Glutamatergic neuron (in vitro differentiated cells): ENCODE measurements around the gene B4GALT2. TPM values are rescaled to one million over a fixed set of nuclear protein-coding genes. Genes with fewer than 3 reads are reported as not detected.

Experiments used
- DNase-seq: peaks from one replicate; pipeline ENCODE4 v3.0.0; 2022
- H3K27ac Mint-ChIP-seq: one replicate; pipeline ENCODE4 v1.8.0; 2020; ENCODE audit warnings: mild to moderate bottlenecking, mixed read lengths, inconsistent platforms; ENCODE audit not compliant: unreplicated experiment
- H3K27me3 Mint-ChIP-seq: one replicate; pipeline ENCODE4 v1.8.0; 2020; ENCODE audit warnings: mild to moderate bottlenecking, moderate library complexity, mixed read lengths, inconsistent platforms; ENCODE audit not compliant: unreplicated experiment
- H3K36me3 Mint-ChIP-seq: one replicate; pipeline ENCODE4 v1.8.0; 2020; ENCODE audit warnings: mild to moderate bottlenecking, mixed read lengths, inconsistent platforms; ENCODE audit not compliant: unreplicated experiment
- H3K4me1 Mint-ChIP-seq: one replicate; pipeline ENCODE4 v1.8.0; 2020; ENCODE audit warnings: mild to moderate bottlenecking, low read depth, mixed read lengths, inconsistent platforms; ENCODE audit not compliant: unreplicated experiment
- H3K4me3 Mint-ChIP-seq: one replicate; pipeline ENCODE4 v1.8.0; 2020; ENCODE audit warnings: mild to moderate bottlenecking, mixed read lengths, inconsistent platforms; ENCODE audit not compliant: unreplicated experiment
- H3K9me3 Mint-ChIP-seq: one replicate; pipeline ENCODE4 v1.8.0; 2020; ENCODE audit warnings: mild to moderate bottlenecking, moderate library complexity, mixed read lengths, inconsistent platforms; ENCODE audit not compliant: unreplicated experiment
- CTCF ChIP-seq: fragments of 200-600 bp; sonication (generic); IDR thresholded peaks from one replicate; pipeline ENCODE4 v1.5.0; 2021; ENCODE audit not compliant: partially characterized antibody, unreplicated experiment
- total RNA-seq: library from RNA; stranded (reverse); fragmentation: NEBNext Ultra II Directional; extraction: Animal tissue kit (Norgen Biotek cat#: 25700); gene quantifications from one replicate; pipeline ENCODE4 v1.2.1, GENCODE V29; 2021; ENCODE audit not compliant: unreplicated experiment

The B4GALT2 gene
- total RNA-seq, 1 donor from 2014 or later = 45.7 TPM

- H3K4me3 Mint-ChIP-seq = no peak overlapping the region
- H3K9me3 Mint-ChIP-seq = peaks cover 4% of the 10 kb centered on the region
- H3K4me1 Mint-ChIP-seq = peaks cover 8% of the 10 kb centered on the region
- no peak for TF ChIP-seq CTCF
- no peak overlapping the region for H3K27ac Mint-ChIP-seq
- peaks cover 13% of the 10 kb centered on the region for H3K27me3 Mint-ChIP-seq
- H3K36me3 Mint-ChIP-seq = no peaks in the 10 kb centered on the region
- DNase-seq = no peak
Observed at GRCh38 chr1:44027320-44027719, 48.3 kb downstream of the B4GALT2 start.

GRCh38 chr1:44029260-44029910 is 50.4 kb downstream of the B4GALT2 start:
- no peaks in the 10 kb centered on the region for H3K36me3 Mint-ChIP-seq
- peaks cover 8% of the 10 kb centered on the region for H3K4me1 Mint-ChIP-seq
- peak overlapping the region; percentile 90 for H3K4me3 Mint-ChIP-seq
- H3K27me3 Mint-ChIP-seq = peaks cover 16% of the 10 kb centered on the region
- peak overlapping the region; percentile 41 for H3K27ac Mint-ChIP-seq
- peaks cover 4% of the 10 kb centered on the region for H3K9me3 Mint-ChIP-seq
- no peak for TF ChIP-seq CTCF
- no peak for DNase-seq

DNA sequence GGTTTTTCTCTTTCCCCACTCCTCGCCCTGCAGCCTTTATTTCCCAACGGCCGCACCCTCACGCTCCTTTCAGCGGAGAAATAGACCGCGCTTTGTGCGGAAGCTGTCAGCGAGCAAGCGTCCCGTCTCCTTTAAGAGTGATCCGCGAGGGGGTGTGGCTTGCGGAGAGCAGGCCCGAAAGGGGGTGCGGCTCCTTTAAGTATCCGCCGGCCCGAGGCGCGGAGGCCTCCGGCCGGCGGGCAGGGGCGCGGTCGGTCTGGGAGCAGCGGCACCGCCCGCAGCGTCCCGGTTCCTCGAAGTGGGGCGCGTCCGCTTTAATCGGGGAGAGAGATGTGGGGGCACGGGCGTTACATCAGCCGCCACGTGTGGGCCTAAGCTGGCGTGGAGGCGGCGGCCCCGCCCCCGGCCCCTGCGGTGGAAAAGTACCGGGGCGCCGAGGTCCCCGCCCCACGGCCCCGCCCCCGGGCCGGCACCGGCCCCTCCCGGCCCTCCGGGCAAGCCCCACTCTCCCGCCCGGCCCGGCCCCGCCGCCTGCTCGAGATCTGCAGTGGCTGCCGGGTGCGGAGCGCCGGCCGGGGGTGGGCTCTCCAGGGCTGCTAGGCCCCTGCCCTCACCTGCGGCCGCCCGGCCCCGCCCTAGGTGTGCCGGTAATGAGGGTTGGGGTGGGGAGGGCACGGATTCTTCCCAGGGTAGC is 51.0 kb downstream of the B4GALT2 start:
- Mint-ChIP-seq H3K27ac (peak overlapping the region; percentile 41), H3K36me3 (no peaks in the 10 kb centered on the region), H3K4me3 (peak overlapping the region; percentile 90), H3K4me1 (peaks cover 8% of the 10 kb centered on the region), H3K9me3 (peaks cover 2% of the 10 kb centered on the region), H3K27me3 (peaks cover 16% of the 10 kb centered on the region)
- no peak for TF ChIP-seq CTCF
- DNase-seq = peak; percentile 89

- peak; percentile 83 for DNase-seq
- Mint-ChIP-seq H3K27ac (peak overlapping the region; percentile 59), H3K36me3 (no peaks in the 10 kb centered on the region), H3K27me3 (peaks cover 16% of the 10 kb centered on the region), H3K9me3 (peaks cover 2% of the 10 kb centered on the region), H3K4me1 (peaks cover 9% of the 10 kb centered on the region), H3K4me3 (peak overlapping the region; percentile 82)
- TF ChIP-seq CTCF = no peak
Observed at GRCh38 chr1:44030605-44031251, 51.7 kb downstream of the B4GALT2 start.
